Keratinocyte (primary cell): ENCODE data around the gene CYP2F1. TPM values are rescaled to one million over a fixed set of nuclear protein-coding genes. Genes with fewer than 3 reads are reported as not detected.

ENCODE experiments used
- DNase-seq: peaks from one replicate; pipeline ENCODE4 v3.0.0-alpha.2; 2011; ENCODE audit warnings: low read depth, missing footprints, low spot score
- FAIRE-seq: peaks from 2 replicates; lab custom pipeline; 2011; peaks lifted over from hg19 to GRCh38; lab: Jason Lieb, UNC
- H2AFZ ChIP-seq: 2 replicates; pipeline ENCODE4 v1.6.0; 2012; ENCODE audit warnings: low read length, control low read depth, inconsistent platforms; ENCODE audit not compliant: control insufficient read depth
- H3K27ac ChIP-seq: 2 replicates; pipeline ENCODE4 v1.5.1; 2011; ENCODE audit warnings: low read length; ENCODE audit not compliant: control insufficient read depth, insufficient read depth
- H3K27me3 ChIP-seq: 3 replicates; pipeline ENCODE4 v1.6.0; 2011; ENCODE audit warnings: low read length; ENCODE audit not compliant: control insufficient read depth, insufficient read depth; ENCODE audit errors: extremely low read depth
- H3K36me3 ChIP-seq, 2 experiments: 2 replicates in 1 of 2; 3 replicates in 1 of 2; pipeline ENCODE4 v1.5.1; 2011; ENCODE audit warnings: low read length in 2 of 2, mild to moderate bottlenecking in 1 of 2; ENCODE audit not compliant: control insufficient read depth in 2 of 2, insufficient read depth in 2 of 2; ENCODE audit errors: extremely low read depth in 1 of 2
- H3K4me1 ChIP-seq: 3 replicates; pipeline ENCODE4 v1.5.1; 2011; ENCODE audit warnings: low read length; ENCODE audit not compliant: control insufficient read depth, insufficient read depth; ENCODE audit errors: extremely low read depth
- H3K4me2 ChIP-seq: 3 replicates; pipeline ENCODE4 v1.6.0; 2011; ENCODE audit warnings: low read depth, low read length; ENCODE audit not compliant: control insufficient read depth, insufficient read depth; ENCODE audit errors: extremely low read depth
- H3K4me3 ChIP-seq, 3 experiments: fragments of 200-600 bp in 1 of 3; sonication (generic) in 1 of 3; 2 replicates in 2 of 3; 3 replicates in 1 of 3; pipeline ENCODE4 v1.5.1; 2011 to 2016; ENCODE audit warnings: low read length in 3 of 3, mild to moderate bottlenecking in 3 of 3, control low read depth in 2 of 3, inconsistent platforms in 1 of 3, low read depth in 1 of 3, mixed read lengths in 1 of 3, mixed run types in 1 of 3, moderate library complexity in 1 of 3; ENCODE audit not compliant: control insufficient read depth in 2 of 3, insufficient read depth in 2 of 3; ENCODE audit errors: extremely low read depth in 1 of 3
- H3K79me2 ChIP-seq: 2 replicates; pipeline ENCODE4 v1.6.0; 2012; ENCODE audit warnings: low read length; ENCODE audit not compliant: control insufficient read depth, insufficient read depth
- H3K9ac ChIP-seq: 3 replicates; pipeline ENCODE4 v1.6.0; 2011; ENCODE audit warnings: low read length; ENCODE audit not compliant: control insufficient read depth, insufficient read depth; ENCODE audit errors: extremely low read depth
- H3K9me1 ChIP-seq: 3 replicates; pipeline ENCODE4 v1.6.0; 2011; ENCODE audit warnings: low read length; ENCODE audit not compliant: control insufficient read depth, insufficient read depth; ENCODE audit errors: extremely low read depth
- H3K9me3 ChIP-seq: 2 replicates; pipeline ENCODE4 v1.5.1; 2012; ENCODE audit warnings: low read depth, low read length; ENCODE audit not compliant: control insufficient read depth
- H4K20me1 ChIP-seq: 3 replicates; pipeline ENCODE4 v1.6.0; 2011; ENCODE audit warnings: low read length; ENCODE audit not compliant: control insufficient read depth, insufficient read depth; ENCODE audit errors: extremely low read depth
- CTCF ChIP-seq, 3 experiments: IDR thresholded peaks in 1 of 3; conservative IDR thresholded peaks in 1 of 3; optimal IDR thresholded peaks in 1 of 3; 2 replicates in 2 of 3; 3 replicates in 1 of 3; pipeline versions ENCODE3 to v1.5.1; 2011; ENCODE audit warnings: low read length in 3 of 3, mild to moderate bottlenecking in 3 of 3, moderate library complexity in 2 of 3, control low read depth in 1 of 3, inconsistent platforms in 1 of 3; ENCODE audit not compliant: insufficient read depth in 2 of 3; ENCODE audit errors: extremely low read depth in 1 of 3
- EZH2 ChIP-seq: IDR thresholded peaks from one replicate; pipeline ENCODE4 v1.6.1; 2012; ENCODE audit warnings: inconsistent platforms, mild to moderate bottlenecking, low read length, moderate library complexity
- dilution Hi-C: fragments of 300-500 bp; cut with MboI; formaldehyde crosslinking; loops from one replicate; pipeline ENCODE4 v1.7.0; 2020; ENCODE audit warnings: low sequenced_read_pairs; ENCODE audit not compliant: extremely low pct_ligation_motif_present
- polyA plus RNA-seq, 5 experiments: library from polyadenylated mRNA; depleted of rRNA in 3 of 5; stranded (reverse) in 3 of 5; stranded (forward) in 1 of 5; unstranded in 1 of 5; fragments of >200 nt; gene quantifications; 1 replicate in 1 of 5; 2 replicates in 3 of 5; 3 replicates in 1 of 5; pipeline versions ENCODE4 v1.2.1 to v1.2.3, GENCODE V29; 2011 to 2012; ENCODE audit warnings: missing spikeins in 2 of 5, low read depth in 1 of 5, low replicate concordance in 1 of 5

CYP2F1 gene
- polyA plus RNA-seq, 1 donor (not counting 4 experiments of a cell fraction or from before 2014, with no cell fraction given): not detected

GRCh38 chr19:41089959-41090358, 24.3 kb upstream of the CYP2F1 start:
- FAIRE-seq (no peak), DNase-seq (no peak)
- H3K4me1 ChIP-seq: no peaks in the 10 kb centered on the region
- H3K9me3 ChIP-seq: no peaks in the 10 kb centered on the region
- no peaks in the 10 kb centered on the region for H3K79me2 ChIP-seq
- H3K36me3 ChIP-seq: no peaks in the 10 kb centered on the region
- peaks cover 15% of the 10 kb centered on the region for H3K27me3 ChIP-seq
- H3K4me2 ChIP-seq: no peak overlapping the region
- H3K9me1 ChIP-seq: no peaks in the 10 kb centered on the region
- H3K4me3 ChIP-seq: no peak overlapping the region
- H2AFZ ChIP-seq: no peak overlapping the region
- dilution Hi-C loops: no loop called here
- TF ChIP-seq EZH2 (no peak), CTCF (optimal IDR thresholded peaks at IDR 0.05 in 1 of 3, IDR thresholded peaks at IDR 0.05 in 1 of 3, conservative IDR thresholded peaks at IDR 0.05 in 1 of 3; ENCODE audit: extremely low read depth in 1 of 3, insufficient read depth in 2 of 3, low read length in 3 of 3) (no peak)
- no peak overlapping the region for H3K9ac ChIP-seq
- H4K20me1 ChIP-seq: no peaks in the 10 kb centered on the region
- H3K27ac ChIP-seq: no peak overlapping the region

DNA sequence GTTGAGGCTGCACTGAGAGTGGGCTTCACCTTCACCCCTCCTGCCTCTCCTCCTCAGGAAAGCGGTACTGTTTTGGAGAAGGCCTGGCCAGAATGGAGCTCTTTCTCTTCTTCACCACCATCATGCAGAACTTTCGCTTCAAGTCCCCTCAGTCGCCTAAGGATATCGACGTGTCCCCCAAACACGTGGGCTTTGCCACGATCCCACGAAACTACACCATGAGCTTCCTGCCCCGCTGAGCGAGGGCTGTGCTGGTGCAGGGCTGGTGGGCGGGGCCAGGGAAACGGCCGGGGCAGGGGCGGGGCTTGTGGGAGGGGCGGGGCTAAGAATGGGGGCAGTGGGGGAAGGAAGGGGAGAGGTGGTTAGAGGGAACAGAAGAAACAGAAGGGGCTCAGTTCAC, 18.5 kb upstream of the CYP2F1 start:
- DNase-seq (no peak), FAIRE-seq (no peak)
- Histone ChIP-seq H3K27me3 (no peaks in the 10 kb centered on the region), H3K4me2 (no peak overlapping the region), H4K20me1 (no peaks in the 10 kb centered on the region), H3K4me1 (no peaks in the 10 kb centered on the region), H3K36me3 (no peaks in the 10 kb centered on the region), H3K4me3 (no peak overlapping the region), H3K9ac (no peak overlapping the region), H3K9me3 (no peaks in the 10 kb centered on the region), H3K27ac (no peak overlapping the region), H3K9me1 (no peaks in the 10 kb centered on the region), H2AFZ (no peak overlapping the region), H3K79me2 (no peaks in the 10 kb centered on the region)
- TF ChIP-seq CTCF (optimal IDR thresholded peaks at IDR 0.05 in 1 of 3, IDR thresholded peaks at IDR 0.05 in 1 of 3, conservative IDR thresholded peaks at IDR 0.05 in 1 of 3; ENCODE audit: extremely low read depth in 1 of 3, insufficient read depth in 2 of 3, low read length in 3 of 3) (no peak), EZH2 (no peak)
- dilution Hi-C loops: no loop called here
